HUES48 (cell line): Measurements from ENCODE around the gene ARFGAP3.

Experiments
- H3K27ac ChIP-seq: one replicate; pipeline ENCODE4 v1.7.0; 2013; ENCODE audit warnings: low read depth, low read length, inconsistent platforms
- H3K27me3 ChIP-seq: 2 replicates; pipeline ENCODE4 v1.6.1; 2013; ENCODE audit warnings: mild to moderate bottlenecking, low read length; ENCODE audit not compliant: control insufficient read depth, insufficient read depth
- H3K36me3 ChIP-seq: 2 replicates; pipeline ENCODE4 v1.6.1; 2013; ENCODE audit warnings: low read length; ENCODE audit not compliant: control insufficient read depth, insufficient read depth
- H3K4me1 ChIP-seq: 2 replicates; pipeline ENCODE4 v1.6.1; 2013; ENCODE audit warnings: mild to moderate bottlenecking, low read length; ENCODE audit not compliant: control insufficient read depth, insufficient read depth
- H3K4me3 ChIP-seq: 2 replicates; pipeline ENCODE4 v1.5.1; 2013; ENCODE audit warnings: mild to moderate bottlenecking, low read depth, low read length
- H3K9ac ChIP-seq: 2 replicates; pipeline ENCODE4 v1.6.1; 2013; ENCODE audit warnings: mild to moderate bottlenecking, low read depth, low read length, moderate library complexity
- H3K9me3 ChIP-seq: 2 replicates; pipeline ENCODE4 v1.6.1; 2013; ENCODE audit warnings: low read length; ENCODE audit not compliant: control insufficient read depth, insufficient read depth

The ARFGAP3 gene

GRCh38 chr22:42819412-42820044, 37.5 kb downstream of the ARFGAP3 start:
- H3K4me3 ChIP-seq: no peak overlapping the region
- H3K27me3 ChIP-seq: no peaks in the 10 kb centered on the region
- no peaks in the 10 kb centered on the region for H3K4me1 ChIP-seq
- H3K27ac ChIP-seq: no peak overlapping the region
- H3K9ac ChIP-seq: no peak overlapping the region
- H3K36me3 ChIP-seq: no peaks in the 10 kb centered on the region
- H3K9me3 ChIP-seq: no peaks in the 10 kb centered on the region

GRCh38 chr22:42817556-42817955, 39.5 kb downstream of the ARFGAP3 start:
- no peak overlapping the region for H3K9ac ChIP-seq

GRCh38 chr22:42816336-42816735, 40.7 kb downstream of the ARFGAP3 start:
- H3K4me3 ChIP-seq: no peak overlapping the region
- H3K36me3 ChIP-seq: no peaks in the 10 kb centered on the region
- no peak overlapping the region for H3K9ac ChIP-seq
- no peaks in the 10 kb centered on the region for H3K27me3 ChIP-seq
- H3K9me3 ChIP-seq: no peaks in the 10 kb centered on the region
- no peak overlapping the region for H3K27ac ChIP-seq
- H3K4me1 ChIP-seq: no peaks in the 10 kb centered on the region

More at GRCh38 chr22:42817556-42817955, 39.5 kb downstream of the ARFGAP3 start:
- Histone ChIP-seq H3K36me3 (no peaks in the 10 kb centered on the region), H3K9me3 (no peaks in the 10 kb centered on the region), H3K27ac (no peak overlapping the region), H3K4me3 (no peak overlapping the region), H3K27me3 (no peaks in the 10 kb centered on the region), H3K4me1 (no peaks in the 10 kb centered on the region)

DNA sequence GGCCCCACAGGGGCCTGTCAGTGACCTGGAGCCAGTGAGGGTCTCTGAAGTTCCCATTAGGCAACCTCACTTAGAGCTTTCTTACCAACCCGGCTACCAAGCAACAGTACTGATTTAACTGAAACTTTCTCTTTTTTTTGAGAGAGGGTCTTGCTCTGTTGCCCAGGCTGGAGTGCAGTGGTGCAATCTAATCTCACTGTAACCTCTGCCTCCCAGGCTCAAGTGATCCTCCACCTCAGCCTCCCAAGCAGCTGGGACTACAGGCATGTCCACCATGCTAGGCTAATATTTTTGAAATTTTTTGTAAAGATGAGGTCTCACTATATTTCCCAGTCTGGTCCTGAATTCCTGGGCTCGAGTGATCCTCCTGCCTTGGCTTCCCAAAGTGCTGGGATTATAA, 42.5 kb downstream of the ARFGAP3 start:
- H3K4me3 ChIP-seq: no peak overlapping the region
- H3K27ac ChIP-seq: no peak overlapping the region
- H3K36me3 ChIP-seq: no peaks in the 10 kb centered on the region
- H3K27me3 ChIP-seq: no peaks in the 10 kb centered on the region
- H3K4me1 ChIP-seq: no peaks in the 10 kb centered on the region
- no peaks in the 10 kb centered on the region for H3K9me3 ChIP-seq
- H3K9ac ChIP-seq: no peak overlapping the region

DNA sequence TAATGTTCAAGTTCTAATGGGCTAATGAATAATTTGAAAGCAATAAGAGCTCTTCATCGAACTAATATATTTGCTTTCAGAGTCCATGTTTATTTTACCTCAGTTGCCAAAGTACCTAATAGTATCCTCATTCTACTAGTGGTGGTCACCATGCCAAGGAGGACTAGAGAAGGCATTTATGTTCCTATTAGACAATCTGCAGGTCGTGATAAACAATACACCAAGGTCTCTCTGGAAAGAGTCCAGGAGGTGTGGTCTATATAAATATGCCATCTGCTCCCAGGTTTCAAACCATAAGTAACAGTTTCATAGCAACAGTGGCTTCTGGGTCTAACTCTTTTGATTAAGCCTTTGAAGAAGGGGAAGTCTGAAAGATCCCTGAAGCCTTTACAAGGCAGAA, 42.9 kb downstream of the ARFGAP3 start:
- H3K9ac ChIP-seq: no peak overlapping the region
- no peaks in the 10 kb centered on the region for H3K9me3 ChIP-seq
- H3K36me3 ChIP-seq: no peaks in the 10 kb centered on the region
- no peak overlapping the region for H3K27ac ChIP-seq
- H3K4me1 ChIP-seq: no peaks in the 10 kb centered on the region
- H3K4me3 ChIP-seq: no peak overlapping the region
- no peaks in the 10 kb centered on the region for H3K27me3 ChIP-seq

DNA sequence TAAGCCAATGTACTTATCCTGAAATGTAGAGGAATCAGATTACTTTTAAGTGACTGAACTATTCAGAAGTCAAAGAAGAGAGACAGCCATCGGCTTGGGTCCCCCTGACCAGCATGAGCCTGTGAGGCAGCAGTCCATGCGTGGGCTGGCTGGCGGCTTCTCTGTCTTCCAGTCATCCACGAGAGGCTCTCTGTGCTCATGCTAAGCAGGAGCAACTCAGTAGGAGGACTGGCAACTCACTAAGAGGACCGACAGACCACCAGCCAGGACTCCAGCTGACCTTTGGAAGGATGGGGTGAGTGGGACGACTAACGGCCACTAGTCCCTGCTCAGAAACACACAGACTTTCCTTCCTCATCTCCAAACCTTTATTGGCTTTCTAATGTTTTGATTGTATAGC, 43.6 kb downstream of the ARFGAP3 start:
- no peak overlapping the region for H3K9ac ChIP-seq
- no peak overlapping the region for H3K4me3 ChIP-seq
- H3K27me3 ChIP-seq: no peaks in the 10 kb centered on the region
- no peaks in the 10 kb centered on the region for H3K4me1 ChIP-seq
- no peak overlapping the region for H3K27ac ChIP-seq
- H3K36me3 ChIP-seq: 0 out of 2 replicates have a peak, but pooled peaks cover 2% of the 10 kb centered on the region
- H3K9me3 ChIP-seq: no peaks in the 10 kb centered on the region

- Histone ChIP-seq H3K27me3 (no peaks in the 10 kb centered on the region), H3K4me3 (no peak overlapping the region), H3K9me3 (no peaks in the 10 kb centered on the region), H3K36me3 (0 out of 2 replicates have a peak, but pooled peaks cover 9% of the 10 kb centered on the region), H3K9ac (no peak overlapping the region), H3K4me1 (peaks cover 1% of the 10 kb centered on the region; the same call in 1 of the 2 replicates), H3K27ac (no peak overlapping the region)
Observed at GRCh38 chr22:42811459-42811858, 45.6 kb downstream of the ARFGAP3 start.

- Histone ChIP-seq H3K27me3 (no peaks in the 10 kb centered on the region), H3K4me3 (no peak overlapping the region), H3K4me1 (peaks cover 17% of the 10 kb centered on the region), H3K9me3 (no peaks in the 10 kb centered on the region), H3K36me3 (0 out of 2 replicates have a peak, but pooled peaks cover 11% of the 10 kb centered on the region), H3K27ac (no peak overlapping the region), H3K9ac (no peak overlapping the region)
Observed at GRCh38 chr22:42808521-42808920, 48.6 kb downstream of the ARFGAP3 start.

- no peak overlapping the region for H3K27ac ChIP-seq
- 0 out of 2 replicates have a peak, but pooled peaks cover 11% of the 10 kb centered on the region for H3K36me3 ChIP-seq
- no peaks in the 10 kb centered on the region for H3K9me3 ChIP-seq
- no peak overlapping the region for H3K9ac ChIP-seq
- no peaks in the 10 kb centered on the region for H3K27me3 ChIP-seq
- H3K4me1 ChIP-seq: peaks cover 17% of the 10 kb centered on the region
- no peak overlapping the region for H3K4me3 ChIP-seq
Observed at GRCh38 chr22:42807185-42807584, 49.9 kb downstream of the ARFGAP3 start.

DNA sequence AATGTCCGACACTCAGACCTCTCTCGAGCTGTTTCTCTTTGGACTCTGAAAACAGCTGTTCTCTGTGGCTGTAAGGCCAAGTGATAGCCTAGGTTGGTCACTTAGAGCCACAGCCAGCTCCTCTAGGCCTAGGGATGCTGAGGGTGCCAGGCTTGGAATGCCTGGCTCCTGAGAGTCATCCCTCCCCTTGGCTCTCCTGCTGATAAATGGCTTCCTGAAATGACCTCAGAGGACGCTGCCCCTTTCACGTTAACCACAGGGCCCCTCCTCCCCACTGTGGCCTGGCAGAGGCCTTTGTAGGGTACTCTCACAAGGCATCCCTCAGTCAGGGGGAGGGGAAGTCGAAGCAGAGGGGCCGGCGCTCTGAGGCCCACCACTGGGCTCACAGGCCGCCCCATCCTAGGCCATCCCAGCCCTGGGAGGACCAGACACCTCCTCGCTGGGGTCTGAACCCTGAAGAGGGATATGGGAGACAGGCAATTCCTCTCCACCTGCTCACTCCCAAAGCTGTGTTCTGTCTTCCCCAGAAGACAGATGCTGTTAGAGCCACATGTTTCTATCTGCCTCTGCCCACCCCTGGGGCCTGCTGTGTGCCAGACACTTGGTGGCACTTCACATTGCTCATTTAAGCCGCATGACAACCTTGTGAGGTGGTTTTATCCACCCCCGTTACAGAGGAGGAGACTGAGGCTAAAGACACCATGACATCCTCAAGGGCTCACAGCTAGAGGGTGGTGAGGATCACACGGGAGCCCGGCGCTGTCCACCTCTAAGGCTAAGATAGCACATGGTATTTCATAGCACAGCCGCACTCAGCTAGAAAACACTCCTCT, 50.9 kb downstream of the ARFGAP3 start:
- H3K4me3 ChIP-seq: no peak overlapping the region
- no peak overlapping the region for H3K9ac ChIP-seq
- peak overlapping the region; percentile 47 for H3K27ac ChIP-seq
- H3K9me3 ChIP-seq: no peaks in the 10 kb centered on the region
- no peaks in the 10 kb centered on the region for H3K27me3 ChIP-seq
- H3K36me3 ChIP-seq: 0 out of 2 replicates have a peak, but pooled peaks cover 11% of the 10 kb centered on the region
- H3K4me1 ChIP-seq: peaks cover 17% of the 10 kb centered on the region
